Stimulated activated naive CD8-positive, alpha-beta T cell treated with anti-CD3 and anti-CD28 coated beads, Interleukin-15, amount 100 ng/mL, for 72 hours (primary cell): ENCODE measurements around the gene VKORC1.

Experiments
- ATAC-seq: fragments of 150-1000 bp; cut with Tn5 transposase; 2 replicates; pipeline ENCODE4 v1.10.0; 2021; ENCODE audit warnings: mild to moderate bottlenecking, moderate library complexity
- DNase-seq, 2 donors: peaks; one replicate each; pipeline ENCODE4 v3.0.0; 2021 to 2022
- H3K27ac Mint-ChIP-seq, 2 donors: one replicate each; pipeline ENCODE4 v1.8.0; 2022; ENCODE audit warnings: mild to moderate bottlenecking in 2 of 2, mixed read lengths in 2 of 2, moderate library complexity in 2 of 2
- H3K27me3 Mint-ChIP-seq: one replicate; pipeline ENCODE4 v1.8.0; 2022; ENCODE audit warnings: mixed read lengths
- H3K4me1 Mint-ChIP-seq: one replicate; pipeline ENCODE4 v1.8.0; 2022; ENCODE audit warnings: mild to moderate bottlenecking, mixed read lengths
- H3K4me3 Mint-ChIP-seq, 2 donors: one replicate each; pipeline ENCODE4 v1.8.0; 2022; ENCODE audit warnings: mild to moderate bottlenecking in 2 of 2, mixed read lengths in 2 of 2, moderate library complexity in 1 of 2
- H3K9me3 Mint-ChIP-seq, 2 donors: one replicate each; pipeline ENCODE4 v1.8.0; 2022; ENCODE audit warnings: mixed read lengths in 2 of 2

VKORC1 gene

DNA sequence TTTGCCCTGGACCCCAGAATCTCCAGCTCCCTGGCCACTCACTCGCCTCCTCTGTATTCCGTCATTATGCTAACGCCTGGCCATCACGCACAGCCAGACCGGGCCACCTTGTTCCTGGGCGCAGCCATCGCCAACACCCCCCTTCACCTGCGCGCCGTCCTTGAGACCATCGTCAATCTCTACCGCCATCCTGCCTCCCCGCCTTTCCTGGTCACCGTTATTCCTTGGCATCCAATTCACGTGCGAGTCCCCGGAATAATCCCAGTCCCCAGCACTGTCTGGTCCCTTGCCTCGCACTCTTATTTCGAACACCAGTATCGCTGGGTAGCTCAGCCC, 541 bp downstream of the VKORC1 start:
- Mint-ChIP-seq H3K4me3 (peak overlapping the region; percentile 95 to 98), H3K27me3 (no peaks in the 10 kb centered on the region), H3K9me3 (peaks cover 0 to 5% of the 10 kb centered on the region in 2 donors), H3K27ac (peak overlapping the region; percentile 97 to 98), H3K4me1 (peaks cover 42% of the 10 kb centered on the region)
- DNase-seq (no peak), ATAC-seq (no peak)

DNA sequence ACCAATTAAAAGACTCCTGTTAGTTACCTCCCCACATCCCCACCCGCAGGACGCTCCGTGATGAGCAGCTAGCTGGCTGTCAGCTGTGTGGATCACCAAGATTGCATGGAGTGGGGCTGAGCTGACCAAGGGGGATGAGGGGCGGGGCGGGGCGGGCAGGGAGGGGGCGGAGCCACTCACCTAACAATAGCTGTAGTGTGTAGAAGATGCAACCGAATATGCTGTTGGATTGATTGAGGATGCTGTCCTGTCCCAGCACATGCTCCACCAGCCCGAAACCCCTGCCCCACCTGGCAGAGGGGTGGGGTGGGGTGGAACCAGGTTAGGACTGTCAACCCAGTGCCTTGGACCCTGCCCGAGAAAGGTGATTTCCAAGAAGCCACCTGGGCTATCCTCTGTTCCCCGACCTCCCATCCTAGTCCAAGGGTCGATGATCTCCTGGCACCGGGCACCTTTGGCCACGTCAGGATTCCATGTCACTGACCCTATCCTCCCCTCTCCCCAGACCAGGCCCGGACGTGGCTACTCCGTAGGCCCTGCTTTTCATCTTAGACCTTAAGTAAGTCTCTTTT, 1.4 kb downstream of the VKORC1 start:
- Mint-ChIP-seq H3K27me3 (no peaks in the 10 kb centered on the region), H3K27ac (no peak overlapping the region), H3K9me3 (peaks cover 0 to 5% of the 10 kb centered on the region in 2 donors), H3K4me1 (peaks cover 50% of the 10 kb centered on the region), H3K4me3 (peak overlapping the region; percentile 40 to 67)
- DNase-seq (no peak), ATAC-seq (no peak)

GRCh38 chr16:31092330-31092729, 2.3 kb downstream of the VKORC1 start:
- no peak overlapping the region for H3K4me3 Mint-ChIP-seq
- H3K27me3 Mint-ChIP-seq, result no peaks in the 10 kb centered on the region
- H3K4me1 Mint-ChIP-seq, result peaks cover 52% of the 10 kb centered on the region
- DNase-seq (no peak), ATAC-seq (no peak)
- H3K9me3 Mint-ChIP-seq, result peaks cover 0 to 5% of the 10 kb centered on the region in 2 donors
- H3K27ac Mint-ChIP-seq, result no peak overlapping the region

- no peak for ATAC-seq
- Mint-ChIP-seq H3K27ac (no peak overlapping the region), H3K4me3 (no peak overlapping the region), H3K4me1 (peaks cover 46% of the 10 kb centered on the region), H3K27me3 (no peaks in the 10 kb centered on the region), H3K9me3 (peaks cover 0 to 2% of the 10 kb centered on the region in 2 donors)
- DNase-seq, result no peak
Measured at GRCh38 chr16:31090540-31090939, 4.1 kb downstream of the VKORC1 start.

- peaks cover 36% of the 10 kb centered on the region for H3K4me1 Mint-ChIP-seq
- no peak for DNase-seq
- H3K27ac Mint-ChIP-seq, result peak overlapping the region in 1 of 2 donors; percentile 50
- ATAC-seq, result no peak
- no peak overlapping the region for H3K4me3 Mint-ChIP-seq
- no peaks in the 10 kb centered on the region for H3K9me3 Mint-ChIP-seq
- no peaks in the 10 kb centered on the region for H3K27me3 Mint-ChIP-seq
Measured at GRCh38 chr16:31089199-31089598, 5.4 kb downstream of the VKORC1 start.

GRCh38 chr16:31088459-31089183, 6.0 kb downstream of the VKORC1 start, which contains the start of gene PRSS53:
Gene PRSS53 (minus strand): TSS chr16:31088943. CDS start chr16:31088809, 134 bp downstream.
- DNase-seq (no peak), ATAC-seq (no peak)
- H3K9me3 Mint-ChIP-seq, result no peaks in the 10 kb centered on the region
- H3K4me3 Mint-ChIP-seq, result no peak within 1 kb of the TSS
- H3K27ac Mint-ChIP-seq, result peak within 1 kb of the TSS in 1 of 2 donors; percentile 50
- no peaks in the 10 kb centered on the region for H3K27me3 Mint-ChIP-seq
- H3K4me1 Mint-ChIP-seq, result peaks cover 30% of the 10 kb centered on the region

DNA sequence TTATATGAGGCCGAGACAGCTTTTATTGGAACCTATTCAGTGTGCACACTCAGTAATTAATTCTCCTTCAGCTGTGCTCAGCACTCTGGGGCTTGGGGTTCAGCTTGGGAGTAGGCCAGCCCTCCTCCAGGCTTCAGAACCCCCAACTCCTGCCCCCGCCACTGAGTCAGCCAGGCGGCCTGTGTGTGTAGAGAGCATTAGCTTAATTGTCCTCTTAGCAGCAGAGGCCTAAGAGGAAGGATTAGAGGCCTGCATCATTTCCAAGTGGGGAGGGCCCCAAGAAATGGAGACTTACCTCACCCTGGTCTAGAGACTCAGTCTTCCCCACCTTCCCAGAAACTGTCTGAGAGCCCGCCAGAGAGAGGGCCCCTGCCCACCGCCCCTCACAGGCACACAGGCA, 6.6 kb downstream of the VKORC1 start:
- Mint-ChIP-seq H3K4me1 (peaks cover 24% of the 10 kb centered on the region), H3K27me3 (no peaks in the 10 kb centered on the region), H3K27ac (no peak overlapping the region), H3K4me3 (no peak overlapping the region), H3K9me3 (no peaks in the 10 kb centered on the region)
- no peak for ATAC-seq
- DNase-seq, result no peak

DNA sequence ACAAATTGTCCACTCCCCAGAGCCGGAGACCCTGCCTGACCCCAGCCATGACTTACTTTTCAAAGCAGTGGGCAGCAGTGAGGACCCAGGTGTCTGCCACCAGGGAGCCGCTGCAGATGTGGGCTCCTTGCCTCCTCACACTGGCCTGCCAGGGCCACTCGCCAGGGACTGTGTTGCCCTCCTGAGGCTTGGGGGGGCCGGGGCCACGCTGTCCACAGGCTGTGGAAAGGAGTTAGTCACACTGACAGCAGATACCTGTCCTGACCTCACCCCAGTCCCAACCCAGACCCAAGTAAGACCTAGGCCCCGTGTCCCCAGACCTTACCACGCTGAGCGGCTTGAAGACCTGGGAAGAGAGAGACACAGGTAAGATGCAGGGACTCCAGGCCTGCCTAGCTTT, 7.1 kb downstream of the VKORC1 start:
- Mint-ChIP-seq H3K4me3 (no peak overlapping the region), H3K9me3 (no peaks in the 10 kb centered on the region), H3K27ac (no peak overlapping the region), H3K4me1 (peaks cover 19% of the 10 kb centered on the region), H3K27me3 (no peaks in the 10 kb centered on the region)
- no peak for DNase-seq
- ATAC-seq, result no peak

- no peak for DNase-seq
- H3K27me3 Mint-ChIP-seq, result no peaks in the 10 kb centered on the region
- H3K4me1 Mint-ChIP-seq, result peaks cover 27% of the 10 kb centered on the region
- ATAC-seq, result no peak
- no peak overlapping the region for H3K27ac Mint-ChIP-seq
- no peak overlapping the region for H3K4me3 Mint-ChIP-seq
- H3K9me3 Mint-ChIP-seq, result no peaks in the 10 kb centered on the region
Measured at GRCh38 chr16:31086629-31086906, 8.0 kb downstream of the VKORC1 start.

DNA sequence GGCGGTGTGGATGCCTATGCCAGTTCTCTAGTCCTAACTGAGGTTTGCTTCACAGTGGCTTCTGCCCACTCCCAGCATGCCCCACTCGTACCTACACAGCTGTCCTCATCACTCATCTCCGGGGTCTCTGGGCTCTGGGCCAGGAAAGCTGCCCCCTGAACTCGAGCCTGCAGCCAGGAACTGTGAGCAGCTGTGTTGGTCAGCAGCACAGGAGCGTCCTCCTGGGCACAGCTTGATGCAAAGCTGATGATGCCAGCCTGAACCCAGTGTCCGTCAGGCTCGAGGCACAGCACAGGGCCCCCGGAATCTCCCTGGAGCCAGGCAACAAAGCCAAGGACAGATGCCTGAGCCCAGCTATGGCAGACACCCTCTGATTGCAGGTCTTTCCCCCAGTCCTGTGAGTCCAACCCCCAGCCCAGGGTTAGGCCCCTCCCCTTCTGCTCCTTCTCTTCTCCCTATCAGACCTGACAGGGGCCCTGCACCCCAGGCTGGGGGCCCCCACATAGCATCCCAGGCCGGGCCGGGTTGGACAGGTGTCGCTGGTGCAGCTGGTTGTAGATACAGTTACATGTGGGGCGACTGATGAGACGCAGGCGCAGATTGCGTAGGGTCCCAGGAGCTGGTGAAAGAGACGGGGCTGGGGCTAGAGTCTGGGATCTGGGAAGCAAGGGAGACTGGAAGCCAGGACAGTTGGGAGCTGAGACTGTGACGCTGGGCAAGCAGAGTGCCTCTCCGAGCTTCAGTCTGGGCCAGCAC, 8.5 kb downstream of the VKORC1 start:
- no peak overlapping the region for H3K4me3 Mint-ChIP-seq
- peaks cover 33% of the 10 kb centered on the region for H3K4me1 Mint-ChIP-seq
- no peaks in the 10 kb centered on the region for H3K9me3 Mint-ChIP-seq
- ATAC-seq, result no peak
- H3K27me3 Mint-ChIP-seq, result no peaks in the 10 kb centered on the region
- H3K27ac Mint-ChIP-seq, result peak overlapping the region in 1 of 2 donors; percentile 96
- DNase-seq, result no peak

DNA sequence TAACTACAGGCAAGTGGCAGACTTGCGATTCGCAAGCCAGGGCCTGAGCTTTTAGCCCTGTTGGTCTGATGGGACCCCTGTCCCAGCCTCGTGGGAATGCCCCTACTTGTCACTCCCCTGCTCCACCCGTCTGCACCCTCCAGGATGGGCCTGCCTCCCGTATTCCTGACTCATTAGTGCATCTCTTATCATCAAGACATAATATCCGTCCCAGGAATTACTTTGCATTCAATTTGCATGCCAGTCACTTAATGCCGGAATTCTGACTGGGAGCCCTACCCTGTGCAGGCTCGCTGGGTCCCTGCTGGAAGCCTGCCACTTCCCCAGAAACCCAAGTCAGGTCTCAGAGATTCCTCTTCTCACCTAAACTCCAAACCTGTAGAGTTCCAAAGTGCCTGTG, 9.2 kb downstream of the VKORC1 start:
- DNase-seq (no peak), ATAC-seq (no peak)
- H3K27me3 Mint-ChIP-seq, result no peaks in the 10 kb centered on the region
- H3K4me3 Mint-ChIP-seq, result no peak overlapping the region
- H3K27ac Mint-ChIP-seq, result peak overlapping the region; percentile 53 to 96
- peaks cover 32% of the 10 kb centered on the region for H3K4me1 Mint-ChIP-seq
- no peaks in the 10 kb centered on the region for H3K9me3 Mint-ChIP-seq

DNA sequence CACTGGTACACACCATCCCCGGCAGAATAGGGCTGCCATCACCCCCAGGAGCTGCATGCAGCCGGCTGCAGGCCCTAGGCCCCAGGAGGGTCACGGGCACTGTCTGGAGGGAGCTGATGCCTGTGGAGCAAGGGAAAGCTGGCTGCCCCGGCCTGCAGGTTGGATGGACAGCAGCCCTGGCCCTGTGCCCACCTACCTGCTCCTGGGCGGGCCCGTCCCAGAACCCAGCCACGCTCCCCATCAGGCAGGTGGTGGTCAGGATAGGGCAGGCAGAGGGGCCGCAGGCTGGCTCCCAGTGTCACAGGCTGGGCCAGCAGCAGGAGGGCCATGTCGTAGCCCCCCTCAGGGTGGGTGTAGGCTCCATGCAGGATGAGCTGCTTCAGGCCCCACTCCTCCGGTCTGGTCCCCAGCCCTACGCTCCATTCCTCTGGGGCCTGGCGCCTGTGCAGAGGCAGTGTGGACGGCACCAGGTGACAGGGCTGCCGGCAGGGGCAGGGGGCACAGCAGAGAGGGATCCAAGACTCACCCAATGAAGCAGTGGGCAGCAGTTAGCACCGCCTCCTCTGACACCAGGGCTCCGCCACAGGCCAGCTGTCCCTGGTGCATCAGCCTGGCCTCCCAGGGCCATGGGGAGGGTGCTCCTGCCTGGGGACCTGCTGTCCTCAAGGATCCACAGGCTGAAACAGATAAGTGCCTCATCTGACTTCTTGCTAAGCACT, 9.9 kb downstream of the VKORC1 start:
- no peaks in the 10 kb centered on the region for H3K9me3 Mint-ChIP-seq
- peaks cover 37% of the 10 kb centered on the region for H3K4me1 Mint-ChIP-seq
- peak overlapping the region in 1 of 2 donors; percentile 89 for H3K27ac Mint-ChIP-seq
- H3K27me3 Mint-ChIP-seq, result no peaks in the 10 kb centered on the region
- DNase-seq, result no peak
- ATAC-seq, result peak; percentile 14
- no peak overlapping the region for H3K4me3 Mint-ChIP-seq

- DNase-seq (no peak), ATAC-seq (no peak)
- Mint-ChIP-seq H3K27me3 (no peaks in the 10 kb centered on the region), H3K9me3 (no peaks in the 10 kb centered on the region), H3K27ac (peak overlapping the region; percentile 77 to 89), H3K4me1 (peaks cover 43% of the 10 kb centered on the region), H3K4me3 (no peak overlapping the region)
Measured at GRCh38 chr16:31083981-31084380, 10.6 kb downstream of the VKORC1 start.

DNA sequence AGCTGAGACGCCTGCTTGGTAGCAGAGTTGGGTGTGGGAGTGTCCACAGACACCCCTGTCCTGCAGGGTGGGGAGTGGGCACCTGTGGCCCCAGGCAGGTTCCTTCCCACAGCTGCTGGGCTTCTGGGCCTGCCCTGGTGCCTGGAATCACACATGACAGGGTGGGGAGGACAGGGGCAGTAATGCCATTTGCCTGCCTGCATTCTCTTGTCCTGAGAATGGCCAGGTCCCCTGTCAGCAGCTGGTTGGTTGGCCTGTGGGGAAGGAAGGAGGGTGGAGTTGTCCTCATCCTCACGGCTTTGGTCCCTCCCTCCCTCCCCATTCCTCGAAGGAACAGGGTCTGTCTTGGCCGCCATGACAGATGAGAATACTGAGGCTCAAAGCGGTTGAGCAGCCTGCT, 11.0 kb downstream of the VKORC1 start:
- Mint-ChIP-seq H3K27ac (peak overlapping the region; percentile 77 to 94), H3K9me3 (no peaks in the 10 kb centered on the region), H3K27me3 (no peaks in the 10 kb centered on the region), H3K4me3 (no peak overlapping the region), H3K4me1 (peaks cover 43% of the 10 kb centered on the region)
- ATAC-seq (no peak), DNase-seq (no peak)

DNA sequence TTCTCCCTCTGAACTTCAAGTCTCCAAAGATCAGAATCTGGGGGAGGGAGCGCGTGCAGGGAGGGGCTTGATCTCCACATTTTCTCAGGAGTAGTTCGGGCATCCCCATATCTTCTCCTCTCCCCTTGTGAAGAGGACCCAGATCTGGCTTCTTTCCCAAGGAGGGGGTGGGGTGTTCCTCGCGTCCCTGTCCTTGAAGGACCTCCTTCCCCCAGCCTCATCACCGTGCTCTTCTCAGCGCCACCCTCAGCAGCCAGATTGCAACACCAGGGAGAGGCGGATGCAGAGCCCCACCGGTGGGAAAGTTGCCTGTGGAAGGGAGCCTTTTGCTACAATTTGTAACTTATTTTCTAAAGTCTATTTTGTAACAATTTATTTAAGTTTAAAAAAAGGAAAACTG, 11.5 kb downstream of the VKORC1 start:
- no peaks in the 10 kb centered on the region for H3K27me3 Mint-ChIP-seq

More for the DNA sequence above, 11.5 kb downstream of the VKORC1 start:
- Mint-ChIP-seq H3K4me3 (no peak overlapping the region), H3K9me3 (no peaks in the 10 kb centered on the region), H3K27ac (peak overlapping the region in 1 of 2 donors; percentile 94), H3K4me1 (peaks cover 43% of the 10 kb centered on the region)
- DNase-seq (no peak), ATAC-seq (no peak)
